Fibroblast of peridontal ligament (primary cell): ENCODE results near the gene MYMK.

Experiments used
- DNase-seq: peaks from one replicate; pipeline ENCODE4 v3.0.0-alpha.2; 2010; ENCODE audit errors: extremely low read depth

Gene MYMK

DNA sequence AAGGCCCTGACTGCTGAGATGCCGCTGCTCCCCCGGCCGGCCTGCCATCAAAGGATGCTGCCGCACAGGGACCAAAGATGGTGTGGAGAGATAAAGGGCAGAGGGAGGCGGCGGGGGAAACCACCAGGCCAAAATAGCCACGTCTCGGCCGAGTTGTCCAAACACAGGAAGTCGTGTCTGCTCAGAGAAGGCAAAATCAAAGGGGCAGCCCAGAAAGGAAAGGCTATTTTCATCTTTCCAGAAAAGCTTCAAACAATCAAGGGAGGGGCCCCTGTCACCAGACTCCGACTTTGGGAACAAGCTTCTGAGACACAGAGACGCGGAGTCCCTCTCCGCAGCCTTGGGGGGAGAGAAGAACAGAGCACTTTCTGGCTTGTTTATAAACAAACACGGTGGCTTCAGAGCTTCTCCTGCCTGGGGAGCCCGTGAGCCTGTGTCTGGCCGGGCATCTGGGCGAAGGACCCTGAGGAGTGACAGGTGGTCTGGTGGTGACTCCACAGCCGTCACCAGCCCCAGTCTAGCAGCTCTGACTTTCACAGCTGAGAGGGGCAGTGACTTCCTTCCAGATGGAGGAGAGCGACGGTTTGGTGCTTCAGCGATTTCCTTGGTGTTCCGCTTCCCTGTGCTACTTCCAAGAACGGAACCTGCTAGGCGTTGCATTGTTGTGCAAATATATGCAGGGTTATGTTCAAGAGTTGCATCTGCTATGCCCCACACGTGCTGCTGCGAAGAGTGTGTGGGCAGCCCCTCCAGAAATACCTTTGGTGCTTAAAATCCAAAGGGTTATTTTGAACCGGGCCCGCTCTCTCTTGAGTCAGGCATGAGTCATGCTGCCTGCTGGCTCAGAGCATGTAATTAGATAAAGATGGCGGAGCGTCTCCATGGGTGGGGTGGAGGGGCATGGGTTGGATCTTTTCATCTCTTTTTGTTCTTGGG, 33.7 kb upstream of the MYMK start:
- DNase-seq: peak; percentile 75

DNA sequence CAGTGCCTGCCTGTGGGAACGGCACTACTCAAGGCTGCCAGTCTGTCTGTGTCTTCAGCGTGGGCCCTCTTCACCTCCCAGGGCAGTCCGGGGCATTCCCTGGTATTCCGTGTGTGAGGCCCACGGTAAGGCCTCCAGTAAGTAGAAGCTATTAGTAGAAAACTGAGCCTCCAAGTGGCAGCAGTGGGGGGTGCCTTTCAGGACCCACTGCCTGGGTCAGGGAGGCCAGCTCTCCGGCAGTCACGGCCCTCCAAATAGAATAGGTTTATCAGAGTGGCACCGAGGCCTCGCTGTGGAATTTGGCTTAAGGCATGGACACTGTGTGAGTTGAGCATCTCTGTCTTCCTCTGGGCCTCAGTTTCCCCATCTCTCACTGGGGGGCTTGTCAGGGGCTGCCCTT, 32.8 kb upstream of the MYMK start:
- DNase-seq: no peak

DNA sequence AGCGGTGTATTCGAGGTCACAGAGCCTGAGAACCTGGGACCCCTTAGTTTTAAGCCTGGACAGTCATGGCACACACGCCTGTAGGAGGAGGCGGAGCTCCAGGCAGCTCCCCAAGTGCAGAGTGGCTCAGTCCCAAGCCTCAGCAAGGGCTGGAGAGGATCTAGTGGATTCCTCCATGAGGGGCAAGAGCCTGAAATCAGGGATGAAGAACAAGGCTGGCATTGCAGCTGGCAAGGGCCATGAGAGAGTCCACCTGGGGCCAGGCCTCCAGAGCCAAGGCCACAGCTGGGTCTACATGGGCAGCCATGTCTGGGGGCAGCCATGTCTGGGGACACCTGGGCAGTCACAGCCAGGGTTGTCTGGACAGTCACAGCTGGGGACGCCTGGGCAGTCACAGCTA, 31.6 kb upstream of the MYMK start:
- no peak for DNase-seq

DNA sequence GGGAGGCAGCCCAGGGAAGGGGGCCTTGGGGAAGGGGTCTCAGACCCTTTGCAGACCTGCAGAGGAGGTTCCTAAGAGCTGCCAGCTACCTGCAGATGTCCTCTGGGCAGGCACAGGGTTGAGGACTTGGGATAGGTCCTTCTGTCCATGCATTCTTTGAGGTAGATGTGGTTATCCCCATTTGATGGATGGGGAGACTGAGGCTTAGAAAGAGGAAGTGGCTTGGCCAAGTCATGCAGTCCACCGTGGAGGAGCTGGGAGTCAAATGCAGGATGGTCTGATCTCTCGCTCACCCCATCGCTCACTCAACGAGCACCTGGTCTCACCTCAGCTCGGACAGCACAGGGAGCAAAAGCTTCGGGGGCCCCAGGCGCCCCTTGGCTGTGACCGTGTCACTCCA, 30.0 kb upstream of the MYMK start:
- no peak for DNase-seq

DNA sequence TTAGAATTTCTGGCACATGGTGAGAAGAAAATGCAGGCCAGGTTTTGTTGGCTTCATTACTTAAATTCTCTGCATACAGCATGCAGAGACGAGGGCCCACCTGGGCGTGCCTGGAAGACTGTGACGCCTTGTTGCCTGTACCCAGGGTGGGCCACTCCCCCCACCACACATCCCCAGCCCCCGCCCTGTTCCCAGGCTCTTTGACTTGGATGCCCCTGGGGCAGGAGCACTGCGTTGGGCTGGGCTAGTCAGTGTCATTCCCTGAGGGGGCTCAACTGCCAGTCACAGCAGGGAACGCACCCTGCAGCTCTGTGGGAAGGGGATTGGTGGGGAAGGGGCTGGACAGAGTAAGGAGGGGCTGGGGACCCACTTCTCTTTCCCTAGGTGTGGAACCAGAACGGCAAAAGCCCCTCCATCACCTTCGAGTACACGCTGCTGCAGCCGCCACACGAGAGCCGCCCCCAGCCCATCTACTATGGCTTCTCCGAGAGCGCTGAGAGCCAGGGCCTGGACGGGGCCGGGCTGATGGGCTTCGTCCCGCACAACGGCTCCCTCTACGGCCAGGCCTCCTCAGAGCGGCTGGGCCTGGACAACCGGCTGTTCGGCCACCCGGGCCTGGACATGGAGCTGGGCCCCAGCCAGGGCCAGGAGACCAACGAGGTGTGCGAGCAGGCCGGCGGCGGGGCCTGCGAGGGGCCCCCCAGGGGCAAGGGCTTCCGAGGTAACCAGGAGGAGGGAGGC, 29.4 kb upstream of the MYMK start:
- no peak for DNase-seq

DNA sequence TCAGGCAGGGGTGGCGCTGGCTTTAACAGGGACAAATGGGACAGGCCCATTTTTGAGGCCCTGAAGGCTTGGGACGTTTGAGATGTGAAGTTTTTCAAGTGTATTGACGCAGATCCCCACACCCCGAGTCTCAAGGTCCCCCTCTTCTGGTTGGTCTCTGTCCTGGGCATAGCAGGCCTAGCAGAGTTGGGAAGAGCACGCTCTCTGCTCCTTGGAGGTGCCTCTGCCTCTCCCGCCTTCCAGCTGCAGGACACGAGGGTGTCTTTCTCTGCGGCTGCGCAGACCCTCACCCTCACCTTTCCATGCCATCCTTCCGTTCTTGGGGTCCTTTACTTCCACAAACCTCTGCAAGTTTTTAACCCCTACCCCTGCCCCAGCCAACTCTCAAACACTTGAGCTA, 28.4 kb upstream of the MYMK start:
- no peak for DNase-seq

DNA sequence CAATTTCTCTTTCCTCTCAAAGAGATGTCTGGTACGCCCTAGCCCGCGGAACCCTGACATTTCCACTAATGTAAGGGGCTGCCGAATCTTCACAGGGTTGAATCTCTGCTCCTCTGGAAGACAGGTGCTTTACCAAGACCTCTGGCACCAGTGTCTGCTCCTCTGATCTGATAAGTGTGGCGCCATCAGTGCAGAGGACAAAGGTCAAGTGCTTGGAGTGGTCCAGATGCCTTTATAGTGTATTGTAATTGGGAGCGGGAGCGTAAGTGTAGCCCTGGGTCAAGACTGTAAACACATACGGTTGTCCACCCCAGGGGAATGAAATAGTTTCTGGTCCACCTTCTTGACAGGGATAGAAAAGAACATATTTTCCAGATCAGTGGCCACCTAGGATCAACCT, 27.5 kb upstream of the MYMK start:
- DNase-seq: no peak

DNA sequence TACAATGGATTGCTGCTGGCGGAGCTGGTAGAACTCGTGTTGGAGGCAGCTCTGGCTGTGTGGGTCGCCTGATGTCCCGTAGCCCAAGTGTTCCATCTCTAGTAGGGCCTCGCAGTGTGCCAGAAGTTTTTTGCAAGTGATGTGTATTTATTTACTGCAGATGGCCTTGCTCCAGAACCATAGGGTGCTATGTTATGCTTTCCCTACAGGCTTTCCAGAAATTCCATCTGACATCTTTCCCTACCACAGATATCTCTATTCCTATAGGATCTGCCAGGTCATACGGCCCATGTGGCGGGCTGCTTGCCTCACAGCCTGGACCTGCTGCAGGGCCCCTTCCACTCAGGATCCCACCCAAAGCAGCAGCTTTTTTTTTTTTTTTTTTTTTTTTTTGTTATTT, 26.7 kb upstream of the MYMK start:
- no peak for DNase-seq

DNA sequence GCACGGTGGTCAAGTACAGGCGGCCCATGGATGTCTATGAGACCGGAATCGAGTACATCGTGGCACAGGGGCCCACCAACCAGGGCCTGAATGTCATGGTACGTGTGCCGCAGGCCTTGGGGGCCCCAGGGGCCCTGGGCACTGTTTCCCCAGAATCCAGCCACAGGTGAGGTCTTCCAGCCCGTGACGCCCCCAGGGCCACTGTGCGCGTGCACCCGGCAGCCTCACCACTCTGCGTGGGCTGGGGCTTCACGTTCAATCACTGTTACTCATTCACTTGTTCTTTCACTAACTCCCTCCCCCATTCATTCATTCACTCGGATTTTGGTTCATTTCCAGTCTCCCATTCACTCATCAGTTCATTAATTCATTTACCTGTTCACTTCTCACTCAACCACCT, 22.4 kb upstream of the MYMK start:
- no peak for DNase-seq

DNA sequence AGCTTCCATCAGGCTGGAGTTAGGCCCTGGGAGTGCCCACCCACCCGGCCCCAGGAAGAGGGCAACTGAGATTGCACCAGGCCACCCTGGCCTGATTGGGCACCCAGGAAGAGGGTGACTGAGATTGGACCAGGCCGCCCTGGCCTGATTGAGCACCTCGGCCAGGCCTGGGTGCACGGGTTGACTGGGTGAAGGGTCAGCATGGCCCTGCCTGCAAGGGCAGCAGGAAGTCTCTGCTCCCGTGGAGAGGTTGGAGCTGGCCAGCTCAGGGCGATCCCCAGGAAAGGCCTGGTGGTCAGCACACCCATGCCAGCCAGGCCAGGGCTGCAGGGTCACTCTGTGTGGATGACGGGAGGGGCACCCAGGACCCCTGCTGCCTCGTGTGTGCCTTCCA, 21.5 kb upstream of the MYMK start:
- no peak for DNase-seq

DNA sequence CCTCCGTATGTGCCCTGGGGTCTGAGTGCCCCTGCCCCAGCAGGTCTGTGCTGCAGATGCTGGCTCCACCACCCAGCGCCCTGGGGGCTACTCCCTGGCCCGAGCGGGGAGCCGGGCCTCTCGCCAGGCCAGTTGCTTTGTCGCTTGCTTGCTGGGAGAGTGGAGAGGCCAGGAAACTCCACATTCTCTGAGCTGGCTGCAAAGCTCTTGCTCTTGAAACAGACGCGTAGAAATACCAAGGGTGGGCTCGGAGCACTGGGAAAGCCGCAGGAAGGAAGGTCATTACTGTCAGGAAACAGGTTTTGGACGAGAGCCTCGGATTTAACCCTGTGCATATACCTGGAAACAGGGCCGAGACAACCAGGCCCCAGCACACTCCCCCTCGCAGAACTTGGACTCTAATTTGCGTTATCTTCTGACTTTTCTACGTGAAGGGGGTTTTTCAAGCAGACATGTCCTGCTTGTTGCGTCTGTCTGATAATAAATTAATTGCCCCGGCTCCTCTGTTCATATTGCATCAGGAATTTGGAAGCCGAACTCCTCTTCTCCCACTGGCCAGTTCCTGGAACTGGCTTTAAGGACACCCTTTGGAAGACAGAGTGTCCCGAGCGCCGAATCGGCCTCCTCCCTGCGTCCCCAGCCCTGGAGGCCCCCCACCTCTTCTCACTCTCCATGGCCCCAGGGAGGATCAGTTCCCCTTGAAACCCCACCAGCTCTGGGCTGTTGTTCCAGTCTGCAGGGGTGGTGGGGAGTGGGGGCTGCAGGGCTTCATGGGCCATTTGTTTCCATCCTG, 20.9 kb upstream of the MYMK start:
- no peak for DNase-seq

DNA sequence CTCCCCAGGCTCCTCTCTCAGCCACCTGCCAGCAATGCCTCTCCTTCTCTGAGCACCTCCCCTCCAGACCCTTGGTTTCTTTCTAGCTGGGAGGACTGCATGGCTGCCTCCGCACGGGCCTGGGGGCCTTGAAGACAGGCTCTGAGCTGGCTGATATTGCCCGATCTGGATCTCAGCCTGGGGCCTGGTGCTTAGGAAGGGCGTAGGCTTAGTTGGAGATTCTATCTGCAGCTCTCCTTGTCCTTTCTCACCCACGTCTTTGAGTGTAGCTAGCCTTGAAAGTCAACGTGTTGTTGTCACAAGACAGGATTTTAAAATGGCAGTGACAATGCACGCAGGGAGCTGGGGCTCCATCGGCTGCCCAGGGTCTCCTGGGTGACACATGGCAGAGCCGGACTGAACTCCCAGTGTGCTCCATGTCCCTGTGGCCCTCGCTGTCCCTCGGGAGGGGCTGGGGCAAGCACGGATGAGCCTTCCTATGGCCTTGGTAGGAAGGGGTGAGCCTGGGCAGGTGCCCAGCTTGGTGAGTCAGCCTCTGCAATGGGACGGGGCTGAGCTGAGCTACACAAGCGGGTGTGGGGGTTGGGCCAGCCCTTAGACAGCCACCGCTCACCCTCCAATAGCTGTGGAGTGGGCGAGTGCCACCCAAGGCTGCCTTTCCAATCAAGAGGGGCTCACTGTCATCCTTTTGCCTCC, 19.2 kb upstream of the MYMK start:
- no peak for DNase-seq

DNA sequence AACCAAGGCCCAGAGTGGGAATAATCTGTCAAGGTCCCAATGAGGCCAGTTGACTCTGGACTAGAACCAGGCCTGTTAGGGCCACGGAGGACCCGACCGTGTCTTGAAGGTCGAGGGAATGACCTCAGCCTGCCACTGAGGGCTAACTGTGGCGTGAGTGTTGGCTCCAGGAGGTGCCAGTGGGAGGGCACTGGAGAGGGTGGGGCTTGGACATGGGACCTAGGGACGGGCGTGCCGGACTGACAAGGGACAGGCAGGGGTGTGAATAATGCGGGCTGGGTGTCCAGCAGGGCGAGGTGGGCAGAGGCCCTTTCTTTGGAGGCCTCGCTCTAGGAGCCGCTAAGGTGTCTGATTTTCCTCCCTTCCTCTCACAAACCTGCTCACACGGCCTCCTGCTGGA, 17.2 kb upstream of the MYMK start:
- no peak for DNase-seq

DNA sequence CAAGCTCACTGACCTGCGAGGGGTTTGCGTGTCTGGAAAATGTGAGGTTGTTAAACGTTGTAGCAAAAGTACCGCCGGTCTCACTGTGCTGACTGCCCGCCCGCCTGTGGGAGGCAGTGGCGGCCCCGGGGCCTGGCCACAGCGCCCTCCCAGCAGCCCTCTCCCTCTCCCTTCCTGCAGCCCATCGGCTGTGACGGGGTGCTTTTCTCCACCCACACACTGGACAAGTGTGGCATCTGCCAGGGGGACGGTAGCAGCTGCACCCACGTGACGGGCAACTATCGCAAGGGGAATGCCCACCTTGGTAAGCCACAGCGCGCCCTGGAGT, 15.9 kb upstream of the MYMK start:
- DNase-seq: no peak

DNA sequence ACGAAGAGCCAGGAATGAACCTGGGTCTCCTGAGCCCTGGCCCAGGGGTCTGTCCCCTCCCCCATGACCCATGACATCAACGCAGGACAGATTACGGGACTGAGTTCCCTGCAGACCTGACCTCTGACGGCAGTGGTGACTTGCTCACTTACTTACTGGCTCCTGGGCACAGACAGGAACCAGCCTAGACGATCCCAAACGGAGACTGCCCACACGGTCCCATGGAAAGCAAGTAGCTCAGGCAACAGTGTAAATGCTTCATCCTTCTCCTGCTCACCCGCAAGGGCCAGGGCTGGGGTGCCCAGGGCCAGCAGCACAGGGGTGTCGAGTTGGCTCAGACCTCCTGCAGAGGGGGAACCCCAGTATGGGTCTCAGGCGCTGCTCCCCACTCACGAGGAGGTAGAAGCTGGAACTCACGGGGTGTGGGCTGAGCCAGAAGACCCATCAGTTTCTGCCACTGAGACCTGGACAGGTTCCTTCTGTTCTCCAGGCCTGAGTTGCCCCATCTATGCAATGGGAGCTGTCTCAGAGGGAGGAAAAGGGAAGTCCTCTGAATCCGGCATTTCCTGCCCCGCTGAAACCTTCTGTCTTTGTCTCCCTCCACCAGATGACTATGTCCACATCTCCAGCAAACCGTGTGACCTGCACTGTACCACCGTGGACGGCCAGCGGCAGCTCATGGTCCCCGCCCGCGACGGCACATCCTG, 15.4 kb upstream of the MYMK start:
- no peak for DNase-seq

DNA sequence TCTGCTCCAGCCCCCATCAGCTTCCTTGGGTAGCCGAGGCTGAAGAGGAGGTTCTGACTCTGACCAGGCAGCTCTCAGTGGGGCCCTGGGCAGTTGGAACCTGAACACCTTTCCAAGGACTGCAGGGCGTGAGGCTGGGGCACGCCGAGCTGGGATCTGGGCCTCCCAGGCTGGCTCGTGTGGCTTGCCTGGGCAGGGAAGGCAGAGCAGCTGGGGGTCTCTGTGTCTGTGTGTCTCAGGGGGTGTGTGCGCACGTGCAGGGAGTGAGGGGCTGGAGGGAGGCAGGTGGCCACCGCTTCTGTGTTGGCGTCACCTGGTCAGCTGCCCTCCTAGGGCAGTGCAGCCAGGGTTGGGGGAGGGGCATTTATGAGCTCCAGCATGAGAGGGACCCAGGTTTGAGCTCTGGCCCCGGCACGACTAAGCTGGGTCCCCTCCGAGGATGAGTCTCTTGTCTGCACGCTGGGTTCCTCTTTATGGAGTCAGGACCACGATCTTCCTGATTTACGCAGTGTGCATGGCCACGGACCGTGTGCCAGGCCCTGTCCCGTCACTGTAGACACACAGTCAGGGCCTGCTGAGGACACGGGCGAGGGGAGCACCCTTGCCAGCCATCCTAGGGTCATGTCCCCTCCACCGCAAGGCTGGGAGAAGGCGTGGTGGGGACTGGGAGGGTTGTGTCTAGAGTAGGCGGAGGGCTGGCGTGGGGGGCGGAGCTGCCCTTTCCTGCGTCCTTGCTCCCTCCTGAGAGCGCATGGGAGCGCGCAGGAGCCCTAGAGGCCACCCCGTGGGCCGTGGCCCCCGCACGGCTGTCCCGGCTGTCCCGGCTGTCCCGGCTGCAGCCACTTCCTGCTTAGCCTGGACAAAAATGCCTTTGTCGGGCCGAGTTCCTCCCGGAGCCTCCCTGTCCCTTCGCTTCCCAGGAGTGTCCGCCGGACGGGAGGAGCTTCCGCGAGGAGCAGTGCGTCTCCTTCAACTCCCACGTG, 14.4 kb upstream of the MYMK start:
- no peak for DNase-seq

DNA sequence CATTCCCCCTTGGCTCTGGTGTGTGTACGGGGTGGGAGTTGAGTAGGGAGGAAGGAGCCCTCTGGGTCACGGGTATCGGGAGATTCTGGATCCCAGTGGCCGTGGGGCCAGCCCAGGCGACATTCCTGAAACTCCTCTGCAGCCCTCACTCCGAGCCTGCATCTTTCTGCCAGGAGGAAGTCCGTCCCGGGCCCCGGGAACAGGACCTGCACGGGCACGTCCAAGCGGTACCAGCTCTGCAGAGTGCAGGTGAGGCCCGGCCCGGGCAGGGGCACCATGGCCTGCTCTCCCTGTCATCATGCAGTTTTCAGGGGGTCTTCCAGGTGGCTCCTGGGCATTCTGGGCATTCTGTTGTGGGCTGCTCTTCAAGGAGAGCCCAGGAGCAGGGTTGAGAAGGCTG, 13.4 kb upstream of the MYMK start:
- no peak for DNase-seq

DNA sequence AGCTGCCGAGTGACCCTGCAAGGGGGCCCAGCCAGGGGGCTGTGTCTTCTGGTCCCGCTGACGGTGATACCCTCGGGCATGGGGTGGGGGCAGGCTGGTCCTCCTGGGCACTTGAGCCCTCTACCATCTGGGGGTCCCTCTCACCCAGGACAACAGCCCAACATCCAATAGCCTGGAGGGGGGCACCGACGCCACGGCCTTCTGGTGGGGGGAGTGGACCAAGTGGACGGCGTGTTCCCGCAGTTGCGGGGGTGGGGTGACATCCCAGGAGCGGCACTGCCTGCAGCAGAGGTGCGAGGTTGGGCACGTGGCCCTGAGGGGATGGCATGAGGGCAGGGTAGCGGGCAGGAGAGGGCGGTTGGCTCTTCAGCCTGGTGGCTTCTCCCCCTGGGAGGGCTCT, 12.5 kb upstream of the MYMK start:
- no peak for DNase-seq

DNA sequence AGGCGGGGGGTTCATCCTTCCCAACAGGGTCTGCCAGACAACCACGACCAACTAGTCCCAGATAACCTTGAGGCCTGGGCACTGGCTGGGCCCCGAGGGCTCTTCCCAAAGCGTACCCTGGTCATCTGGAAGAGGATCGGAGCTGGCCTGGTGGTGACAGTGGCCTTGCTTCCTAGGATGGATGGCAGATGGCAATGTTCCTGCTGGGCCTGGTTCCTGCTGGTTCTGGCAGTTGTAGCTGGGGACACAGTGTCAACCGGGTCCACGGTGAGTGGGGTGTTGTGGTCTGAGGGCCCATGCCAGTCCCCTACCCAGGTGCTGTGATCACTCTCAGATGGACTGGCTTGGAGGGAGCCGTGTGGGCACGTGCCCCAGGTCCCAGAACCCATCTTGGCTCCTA, 11.8 kb upstream of the MYMK start:
- no peak for DNase-seq

DNA sequence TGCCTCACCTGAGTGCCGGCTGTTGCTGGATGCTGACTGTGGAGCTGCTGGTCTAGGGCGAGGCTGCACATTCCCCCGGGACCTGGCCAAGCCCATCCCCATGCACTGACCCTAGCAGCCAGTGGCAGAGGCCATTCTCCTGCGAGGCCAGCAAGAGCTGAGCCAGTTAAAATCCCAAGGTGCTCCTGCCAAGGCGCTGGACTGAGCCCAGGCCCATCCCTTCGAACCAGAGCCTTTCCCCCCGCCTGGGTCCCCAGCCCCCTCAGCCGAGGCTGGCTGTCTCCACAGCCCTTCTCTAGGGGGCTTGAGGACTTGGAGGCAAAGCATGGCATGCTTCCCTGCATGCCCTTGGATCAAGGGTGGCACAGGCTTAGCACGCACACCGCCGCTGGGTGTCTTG, 11.3 kb upstream of the MYMK start:
- no peak for DNase-seq
